ENCODE results near the gene CDON. TPM values are rescaled to one million over a fixed set of nuclear protein-coding genes. Genes with fewer than 3 reads are reported as not detected.

The CDON gene
- total and polyA plus RNA-seq, 2 donors (not counting 3 experiments of a cell fraction or from before 2014, with no cell fraction given) = 1.6 to 3.8 TPM

- dilution Hi-C loops (cut with MboI; ENCODE audit: extremely low pct_ligation_motif_present, low sequenced_read_pairs) (no loop called here), intact Hi-C loops (cut with micrococcal nuclease) (no loop called here)
- FAIRE-seq = no peak
- Histone ChIP-seq H2AFZ (ENCODE audit: low read depth, low read length) (no peak overlapping the region), H3K36me3 (ENCODE audit: control insufficient read depth in 2 of 2, extremely low read depth in 1 of 2, insufficient read depth in 2 of 2, low read length in 2 of 2) (no peaks in the 10 kb centered on the region), H3K27ac (ENCODE audit: insufficient read depth, low read depth, low read length) (no peak overlapping the region), H3K27me3 (ENCODE audit: control insufficient read depth in 2 of 2, insufficient read depth in 2 of 2, low read length in 2 of 2) (no peaks in the 10 kb centered on the region), H3K4me3 (replicated peaks in 1 of 3; ENCODE audit: insufficient read depth in 1 of 3, low read depth in 1 of 3, low read length in 3 of 3) (no peak overlapping the region), H3K9me3 (replicated peaks; ENCODE audit: control insufficient read depth, insufficient read depth, low read length) (no peaks in the 10 kb centered on the region), H3K4me2 (ENCODE audit: insufficient read depth, low read length) (no peak overlapping the region), H3K79me2 (ENCODE audit: control insufficient read depth, insufficient read depth, low read length) (no peaks in the 10 kb centered on the region), H3K9me1 (replicated peaks; ENCODE audit: control insufficient read depth, extremely low read depth, insufficient read depth, low read length) (no peaks in the 10 kb centered on the region), H3K9ac (replicated peaks; ENCODE audit: extremely low read depth, insufficient read depth, low read length) (no peak overlapping the region), H4K20me1 (replicated peaks; ENCODE audit: control insufficient read depth, extremely low read depth, insufficient read depth, low read length) (no peaks in the 10 kb centered on the region), H3K4me1 (ENCODE audit: control insufficient read depth, extremely low read depth, insufficient read depth, low read length) (no peaks in the 10 kb centered on the region)
- no TSS peak for BruUV-seq (replicated peaks)
- TF ChIP-seq CTCF (IDR thresholded peaks at IDR 0.05; ENCODE audit: extremely low read depth in 1 of 2, insufficient read depth in 1 of 2, low read depth in 1 of 2, low read length in 2 of 2) (no peak), GATA2 (IDR thresholded peaks at IDR 0.05; ENCODE audit: insufficient read depth, insufficient read length, low read depth, low read length) (no peak), MAX (IDR thresholded peaks at IDR 0.05; ENCODE audit: insufficient read depth, insufficient read length) (no peak), EZH2 (IDR thresholded peaks at IDR 0.05; ENCODE audit: borderline replicate concordance, low read depth, low read length, severe bottlenecking) (no peak), MYC (IDR thresholded peaks at IDR 0.05; ENCODE audit: low read depth, low read length) (no peak), JUN (IDR thresholded peaks at IDR 0.05; ENCODE audit: borderline replicate concordance, insufficient read depth, insufficient read length, low read depth) (no peak), POLR2AphosphoS5 (IDR thresholded peaks at IDR 0.05; ENCODE audit: insufficient read depth, low read depth, low read length) (no peak), FOS (IDR thresholded peaks at IDR 0.05; ENCODE audit: borderline replicate concordance, insufficient read depth, low read length) (no peak), POLR2A (IDR thresholded peaks at IDR 0.05; ENCODE audit: low read depth, low read length) (no peak)
- POLR2A ChIA-PET = no interaction called here
- DNase-seq (ENCODE audit: low read depth, low spot score) = no peak
- CTCF ChIA-PET = interaction anchor here (1.1 to 1.5 kb wide), 2 partner anchors 10 to 33 kb away, joined by 4 read pairs; no protein-coding TSS in a partner anchor
Observed at GRCh38 chr11:126082251-126083109, 19.8 kb upstream of the CDON start.
